BE2C (cell line): ENCODE results near the gene ZNF236.

Experiments
- DNase-seq: peaks from one replicate; pipeline ENCODE4 v3.0.0-alpha.2; 2020
- H3K27me3 ChIP-seq: fragments of 250-450 bp; sonication (Bioruptor Pico); 2 replicates; pipeline ENCODE4 v1.5.1; 2020; ENCODE audit warnings: mild to moderate bottlenecking
- H3K36me3 ChIP-seq: fragments of 250-450 bp; sonication (Bioruptor Pico); 2 replicates; pipeline ENCODE4 v1.5.1; 2020; ENCODE audit warnings: mild to moderate bottlenecking
- H3K4me1 ChIP-seq: fragments of 250-450 bp; sonication (Bioruptor Pico); 2 replicates; pipeline ENCODE4 v1.5.1; 2020
- H3K4me3 ChIP-seq: 2 replicates; pipeline ENCODE4 v1.5.1; 2011; ENCODE audit warnings: low read depth, low read length
- H3K9me3 ChIP-seq: fragments of 250-450 bp; sonication (Bioruptor Pico); 2 replicates; pipeline ENCODE4 v1.5.1; 2020
- CTCF ChIP-seq: IDR thresholded peaks from 2 replicates; pipeline ENCODE4 v1.5.1; 2012; ENCODE audit warnings: mild to moderate bottlenecking, low read depth, low read length

Gene ZNF236

GRCh38 chr18:76844742-76845477, 22.6 kb downstream of the ZNF236 start:
- Histone ChIP-seq H3K27me3 (no peaks in the 10 kb centered on the region), H3K4me1 (no peaks in the 10 kb centered on the region), H3K36me3 (no peaks in the 10 kb centered on the region), H3K4me3 (no peak overlapping the region), H3K9me3 (no peaks in the 10 kb centered on the region)
- TF ChIP-seq CTCF = no peak
- no peak for DNase-seq

GRCh38 chr18:76846217-76846616, 23.9 kb downstream of the ZNF236 start:
- Histone ChIP-seq H3K9me3 (no peaks in the 10 kb centered on the region), H3K4me1 (no peaks in the 10 kb centered on the region), H3K36me3 (no peaks in the 10 kb centered on the region), H3K27me3 (no peaks in the 10 kb centered on the region), H3K4me3 (no peak overlapping the region)
- DNase-seq = no peak
- no peak for TF ChIP-seq CTCF

- Histone ChIP-seq H3K9me3 (no peaks in the 10 kb centered on the region), H3K27me3 (no peaks in the 10 kb centered on the region), H3K36me3 (no peaks in the 10 kb centered on the region), H3K4me3 (no peak overlapping the region), H3K4me1 (no peaks in the 10 kb centered on the region)
- TF ChIP-seq CTCF = 0 out of 2 replicates have a peak, but pooled peaks have one; percentile 9
- no peak for DNase-seq
Measured at GRCh38 chr18:76847916-76848315, 25.6 kb downstream of the ZNF236 start.

GRCh38 chr18:76850112-76850511, 27.8 kb downstream of the ZNF236 start:
- DNase-seq = no peak
- no peaks in the 10 kb centered on the region for H3K4me1 ChIP-seq
- TF ChIP-seq CTCF = no peak

GRCh38 chr18:76855594-76855993, 33.2 kb downstream of the ZNF236 start:
- no peak for DNase-seq
- H3K4me3 ChIP-seq = no peak overlapping the region
- no peaks in the 10 kb centered on the region for H3K36me3 ChIP-seq
- no peaks in the 10 kb centered on the region for H3K27me3 ChIP-seq
- H3K9me3 ChIP-seq = no peaks in the 10 kb centered on the region
- TF ChIP-seq CTCF = no peak
- H3K4me1 ChIP-seq = no peaks in the 10 kb centered on the region

More at GRCh38 chr18:76850112-76850511, 27.8 kb downstream of the ZNF236 start:
- Histone ChIP-seq H3K9me3 (no peaks in the 10 kb centered on the region), H3K36me3 (no peaks in the 10 kb centered on the region), H3K27me3 (no peaks in the 10 kb centered on the region), H3K4me3 (no peak overlapping the region)

- H3K27me3 ChIP-seq = no peaks in the 10 kb centered on the region
- no peaks in the 10 kb centered on the region for H3K36me3 ChIP-seq
- no peak for DNase-seq
- H3K4me1 ChIP-seq = no peaks in the 10 kb centered on the region
- no peaks in the 10 kb centered on the region for H3K9me3 ChIP-seq
- H3K4me3 ChIP-seq = no peak overlapping the region
- no peak for TF ChIP-seq CTCF
Measured at GRCh38 chr18:76857476-76857875, 35.1 kb downstream of the ZNF236 start.
